Osteocyte (in vitro differentiated cells): ENCODE results near the gene MMP13. TPM values are rescaled to one million over a fixed set of nuclear protein-coding genes. Genes with fewer than 3 reads are reported as not detected.
"Not testable (repeated sequence)": the region's sequence is repeated elsewhere in the genome, so short reads cannot be mapped to it uniquely, and the experiment has no call there.

Experiments
- DNase-seq: peaks from one replicate; pipeline ENCODE4 v3.0.0; 2021; ENCODE audit warnings: mixed read lengths; ENCODE audit not compliant: unreplicated experiment; ENCODE audit errors: extremely low spot score
- H3K27ac Mint-ChIP-seq: one replicate; pipeline ENCODE4 v1.8.0; 2021; ENCODE audit warnings: mild to moderate bottlenecking, mixed read lengths; ENCODE audit not compliant: unreplicated experiment
- H3K27me3 Mint-ChIP-seq: one replicate; pipeline ENCODE4 v1.8.0; 2021; ENCODE audit warnings: mixed read lengths; ENCODE audit not compliant: unreplicated experiment
- H3K36me3 Mint-ChIP-seq: one replicate; pipeline ENCODE4 v1.8.0; 2021; ENCODE audit warnings: mixed read lengths; ENCODE audit not compliant: unreplicated experiment
- H3K4me1 Mint-ChIP-seq: one replicate; pipeline ENCODE4 v1.8.0; 2021; ENCODE audit warnings: mixed read lengths; ENCODE audit not compliant: unreplicated experiment
- H3K4me3 Mint-ChIP-seq: one replicate; pipeline ENCODE4 v1.8.0; 2021; ENCODE audit warnings: mild to moderate bottlenecking, moderate library complexity, mixed read lengths; ENCODE audit not compliant: unreplicated experiment
- H3K9me3 Mint-ChIP-seq: one replicate; pipeline ENCODE4 v1.8.0; 2021; ENCODE audit warnings: mixed read lengths; ENCODE audit not compliant: unreplicated experiment
- CTCF ChIP-seq: fragments of 200-600 bp; sonication (generic); IDR thresholded peaks from 2 replicates; pipeline ENCODE4 v1.5.0; 2021; ENCODE audit warnings: antibody characterized with exemption, mild to moderate bottlenecking, moderate library complexity
- long read RNA-seq: library from polyadenylated mRNA; unstranded; transcript quantifications from one replicate; pipeline ENCODE4 v2.0.0, GENCODE V29; 2021
- total RNA-seq: library from RNA; stranded (reverse); gene quantifications from 2 replicates; pipeline ENCODE4 v1.2.1, GENCODE V29; 2021

The MMP13 gene
- 0.21 and 0.39 TPM in 2 replicates for total RNA-seq
- long read RNA-seq, partial matches to known transcripts = 0 of 3 reads
- long read RNA-seq, other reads (novel, unspliced or antisense) = 0 of 3 reads

GRCh38 chr11:102955624-102956023, at the start of gene MMP13:
TSS of gene MMP13 (minus strand) at chr11:102955732. CDS start at chr11:102955705, 27 bp downstream.
- H3K36me3 Mint-ChIP-seq = no peaks in the 10 kb centered on the region
- H3K27ac Mint-ChIP-seq = no peak within 1 kb of the TSS
- H3K4me3 Mint-ChIP-seq = no peak within 1 kb of the TSS
- peaks cover 4% of the 10 kb centered on the region for H3K4me1 Mint-ChIP-seq
- no peak for TF ChIP-seq CTCF
- no peak for DNase-seq
- no peaks in the 10 kb centered on the region for H3K9me3 Mint-ChIP-seq
- no peaks in the 10 kb centered on the region for H3K27me3 Mint-ChIP-seq

GRCh38 chr11:103004234-103004633, 48.7 kb upstream of the MMP13 start:
- not testable (repeated sequence) for DNase-seq, H3K27ac Mint-ChIP-seq, H3K9me3 Mint-ChIP-seq, H3K4me1 Mint-ChIP-seq, H3K36me3 Mint-ChIP-seq, H3K27me3 Mint-ChIP-seq, H3K4me3 Mint-ChIP-seq

- H3K4me3 Mint-ChIP-seq = no peak overlapping the region
- H3K4me1 Mint-ChIP-seq = peaks cover 3% of the 10 kb centered on the region
- H3K36me3 Mint-ChIP-seq = no peaks in the 10 kb centered on the region
- H3K9me3 Mint-ChIP-seq = peaks cover 10% of the 10 kb centered on the region
- DNase-seq = no peak
- H3K27me3 Mint-ChIP-seq = no peaks in the 10 kb centered on the region
- no peak overlapping the region for H3K27ac Mint-ChIP-seq
- no peak for TF ChIP-seq CTCF
Measured at GRCh38 chr11:102994105-102994504, 38.6 kb upstream of the MMP13 start.

GRCh38 chr11:102991776-102992175, 36.2 kb upstream of the MMP13 start:
- no peak for TF ChIP-seq CTCF

GRCh38 chr11:102990145-102990544, 34.6 kb upstream of the MMP13 start:
- Mint-ChIP-seq H3K4me1 (peaks cover 6% of the 10 kb centered on the region), H3K27ac (no peak overlapping the region), H3K36me3 (no peaks in the 10 kb centered on the region), H3K9me3 (peaks cover 6% of the 10 kb centered on the region), H3K27me3 (no peaks in the 10 kb centered on the region), H3K4me3 (no peak overlapping the region)
- no peak for DNase-seq
- no peak for TF ChIP-seq CTCF

More at GRCh38 chr11:102991776-102992175, 36.2 kb upstream of the MMP13 start:
- peaks cover 6% of the 10 kb centered on the region for H3K9me3 Mint-ChIP-seq
- DNase-seq = no peak
- no peak overlapping the region for H3K27ac Mint-ChIP-seq
- no peaks in the 10 kb centered on the region for H3K27me3 Mint-ChIP-seq
- H3K4me3 Mint-ChIP-seq = no peak overlapping the region
- H3K4me1 Mint-ChIP-seq = peaks cover 6% of the 10 kb centered on the region
- no peaks in the 10 kb centered on the region for H3K36me3 Mint-ChIP-seq
